Left lung (tissue), 14 donors: ENCODE data around the gene BRD3. TPM values are rescaled to one million over a fixed set of nuclear protein-coding genes. Genes with fewer than 3 reads are reported as not detected.

Experiments used
- ATAC-seq: fragments of 200-7000 bp; cut with Tn5 transposase; one replicate; pipeline ENCODE4 v1.9.1; 2020; ENCODE audit warnings: moderate library complexity
- DNase-seq, 4 donors: peaks; one replicate each; pipeline ENCODE4 v3.0.0-alpha.2; 2013 to 2020
- H3K27ac ChIP-seq, 2 donors: fragments of 200-600 bp; sonication (generic) in 1 of 2; one replicate each; pipeline versions ENCODE4 v1.5.0 to v1.8.0; 2020 to 2021
- H3K27me3 ChIP-seq, 2 donors: fragments of 200-600 bp; sonication (generic) in 1 of 2; one replicate each; pipeline versions ENCODE4 v1.5.0 to v1.8.0; 2020 to 2021
- H3K36me3 ChIP-seq, 2 donors: fragments of 200-600 bp; sonication (generic) in 1 of 2; one replicate each; pipeline versions ENCODE4 v1.5.0 to v1.8.0; 2020 to 2021
- H3K4me1 ChIP-seq, 2 donors: fragments of 200-600 bp; one replicate each; pipeline ENCODE4 v1.8.0; 2021
- H3K4me3 ChIP-seq, 2 donors: fragments of 200-600 bp; sonication (generic) in 1 of 2; one replicate each; pipeline versions ENCODE4 v1.5.0 to v1.8.0; 2020 to 2021; ENCODE audit warnings: mild to moderate bottlenecking in 1 of 2
- H3K9me3 ChIP-seq, 2 donors: fragments of 200-600 bp; sonication (generic) in 1 of 2; one replicate each; pipeline versions ENCODE4 v1.5.0 to v1.8.0; 2020 to 2021
- CTCF ChIP-seq, 2 donors: fragments of 200-600 bp; sonication (generic) in 1 of 2; IDR thresholded peaks; one replicate each; pipeline versions ENCODE4 v1.5.0 to v1.8.0; 2021; ENCODE audit warnings: antibody characterized with exemption in 2 of 2
- intact Hi-C, 2 donors: fragments of 100-400 bp; cut with DNase I; formaldehyde crosslinking; loops; one replicate each; pipeline versions ENCODE4 v1.11.2 to v1.14.2; 2022
- long read RNA-seq, 12 donors: library from polyadenylated mRNA in 2 of 12; unstranded in 2 of 12; transcript quantifications; one replicate each; pipeline ENCODE4 v2.0.0 and lab custom pipeline, GENCODE V29; 2019 to 2026
- polyA plus RNA-seq, 6 donors: library from polyadenylated mRNA; unstranded; fragments of 120-200 nt; gene quantifications; one replicate each; pipeline ENCODE4 v1.2.1, GENCODE V29; 2013; ENCODE audit not compliant: insufficient read length in 6 of 6
- total RNA-seq, 2 donors: library from RNA; stranded (reverse); fragmentation: NEBNext Ultra II Directional; extraction: Animal tissue kit (Norgen Biotek cat#: 25700); gene quantifications; one replicate each; pipeline ENCODE4 v1.2.1, GENCODE V29; 2021
- donor health status: DM: no; HTN: yes; CAD: no.
- donor health status: DM: no; HTN: no; CAD: no.

The BRD3 gene
- total RNA-seq (10 to 100 TPM; 27.0 to 37.3 TPM), polyA plus RNA-seq (10 to 100 TPM; 33.2 to 45.8 (median 40.2) TPM)
- long read RNA-seq, donor 1, full-length matches to known transcripts = 1 of 7 reads
- long read RNA-seq, donor 1, partial matches to known transcripts = 6 of 7 reads
- long read RNA-seq, donor 1, other reads (novel, unspliced or antisense) = 0 of 7 reads
- long read RNA-seq, donor 2, full-length matches to known transcripts = 3 of 8 reads
- long read RNA-seq, donor 2, partial matches to known transcripts = 5 of 8 reads
- long read RNA-seq, donor 2, other reads (novel, unspliced or antisense) = 0 of 8 reads
- long read RNA-seq, donor 3, full-length matches to known transcripts = 1 of 1 reads
- long read RNA-seq, donor 3, partial matches to known transcripts = 0 of 1 reads
- long read RNA-seq, donor 3, other reads (novel, unspliced or antisense) = 0 of 1 reads
- long read RNA-seq, donor 4, full-length matches to known transcripts = 1 of 15 reads
- long read RNA-seq, donor 4, partial matches to known transcripts = 11 of 15 reads
- long read RNA-seq, donor 4, other reads (novel, unspliced or antisense) = 3 of 15 reads
- long read RNA-seq, donor 5, partial matches to known transcripts = 25 of 25 reads
- long read RNA-seq, donor 5, other reads (novel, unspliced or antisense) = 0 of 25 reads
- long read RNA-seq, donor 6, full-length matches to known transcripts = 1 of 1 reads
- long read RNA-seq, donor 6, partial matches to known transcripts = 0 of 1 reads
- long read RNA-seq, donor 6, other reads (novel, unspliced or antisense) = 0 of 1 reads
- long read RNA-seq, donor 7, full-length matches to known transcripts = 1 of 1 reads
- long read RNA-seq, donor 7, partial matches to known transcripts = 0 of 1 reads
- long read RNA-seq, donor 7, other reads (novel, unspliced or antisense) = 0 of 1 reads
- long read RNA-seq, donor 8, full-length matches to known transcripts = 3 of 3 reads
- long read RNA-seq, donor 8, partial matches to known transcripts = 0 of 3 reads
- long read RNA-seq, donor 8, other reads (novel, unspliced or antisense) = 0 of 3 reads
- long read RNA-seq, donor 9 = 0 reads
- long read RNA-seq, donor 10, partial matches to known transcripts = 3 of 4 reads
- long read RNA-seq, donor 10, other reads (novel, unspliced or antisense) = 1 of 4 reads
- long read RNA-seq, donor 11, full-length matches to known transcripts = 1 of 1 reads
- long read RNA-seq, donor 11, partial matches to known transcripts = 0 of 1 reads
- long read RNA-seq, donor 11, other reads (novel, unspliced or antisense) = 0 of 1 reads
- long read RNA-seq, donor 12 = 0 reads

GRCh38 chr9:134067904-134068743 is at the start of gene BRD3:
TSS of gene BRD3 (minus strand) at chr9:134068026. CDS start at chr9:134053477, 14,549 bp downstream.
- peak within 1 kb of the TSS; percentile 56 to 64 for H3K4me3 ChIP-seq
- intact Hi-C loops = no loop called here
- H3K9me3 ChIP-seq = no peaks in the 10 kb centered on the region
- peaks cover 15 to 44% of the 10 kb centered on the region in 2 donors for H3K4me1 ChIP-seq
- H3K36me3 ChIP-seq = no peaks in the 10 kb centered on the region
- ATAC-seq (peak; percentile 86), DNase-seq (peak; percentile 85 to 96 (median 90))
- H3K27ac ChIP-seq = peak within 1 kb of the TSS; percentile 96 to 98
- peaks cover 0 to 25% of the 10 kb centered on the region in 2 donors for H3K27me3 ChIP-seq
- no peak for TF ChIP-seq CTCF (IDR thresholded peaks at IDR 0.05)

- DNase-seq = no peak
- no peak overlapping the region for H3K27ac ChIP-seq
- no peak overlapping the region for H3K4me3 ChIP-seq
- no peaks in the 10 kb centered on the region for H3K4me1 ChIP-seq
- no peak for ATAC-seq
- H3K27me3 ChIP-seq = no peaks in the 10 kb centered on the region
- H3K9me3 ChIP-seq = no peaks in the 10 kb centered on the region
- no peak for TF ChIP-seq CTCF (IDR thresholded peaks at IDR 0.05)
- intact Hi-C loops = no loop called here
- no peaks in the 10 kb centered on the region for H3K36me3 ChIP-seq
Measured at GRCh38 chr9:134112561-134112960, 44.7 kb upstream of the BRD3 start.

DNA sequence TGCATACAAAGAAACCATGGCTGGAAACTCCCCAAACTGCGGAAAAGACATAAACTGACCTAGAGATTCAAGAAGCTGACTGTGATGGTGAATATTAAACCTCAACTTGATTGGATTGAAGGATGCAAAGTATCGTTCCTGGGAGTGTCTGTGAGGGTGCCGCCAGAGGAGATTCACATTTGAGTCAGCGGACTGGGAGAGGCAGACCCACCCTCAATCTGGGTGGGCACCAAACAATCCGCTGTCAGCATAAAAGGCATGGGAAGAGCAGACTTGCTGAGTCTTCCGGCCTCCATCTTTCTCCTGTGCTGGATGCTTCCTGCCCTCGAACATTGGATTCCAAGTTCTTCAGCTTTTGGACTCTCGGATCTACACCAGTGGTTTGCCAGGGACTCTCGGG is 43.2 kb upstream of the BRD3 start:
- no peaks in the 10 kb centered on the region for H3K9me3 ChIP-seq
- H3K4me1 ChIP-seq = no peaks in the 10 kb centered on the region
- DNase-seq (no peak), ATAC-seq (no peak)
- TF ChIP-seq CTCF (IDR thresholded peaks at IDR 0.05) = no peak
- H3K27ac ChIP-seq = no peak overlapping the region
- intact Hi-C loops = no loop called here
- no peaks in the 10 kb centered on the region for H3K36me3 ChIP-seq
- H3K27me3 ChIP-seq = peaks cover 0 to 4% of the 10 kb centered on the region in 2 donors
- H3K4me3 ChIP-seq = no peak overlapping the region

GRCh38 chr9:134103391-134103998 is 35.7 kb upstream of the BRD3 start:
- ATAC-seq = no peak
- H3K4me1 ChIP-seq = no peaks in the 10 kb centered on the region
- no peak for DNase-seq
- no peaks in the 10 kb centered on the region for H3K36me3 ChIP-seq
- H3K27me3 ChIP-seq = peaks cover 0 to 6% of the 10 kb centered on the region in 2 donors
- H3K27ac ChIP-seq = no peak overlapping the region
- no peak overlapping the region for H3K4me3 ChIP-seq
- TF ChIP-seq CTCF (IDR thresholded peaks at IDR 0.05) = no peak
- intact Hi-C loops = no loop called here
- no peaks in the 10 kb centered on the region for H3K9me3 ChIP-seq
